ENCODE data around the gene ACLY.

GRCh38 chr17:41966463-41967140 lies 47.9 kb upstream of the ACLY start, which contains the start of gene CNP:
- no peak for TF ChIP-seq CTCF (conservative IDR thresholded peaks at IDR 0.05 in 1 of 2, IDR thresholded peaks at IDR 0.05 in 1 of 2; ENCODE audit: extremely low read depth in 1 of 2, insufficient read depth in 1 of 2, low read depth in 1 of 2, low read length in 2 of 2)
- TF ChIP-seq EZH2 (IDR thresholded peaks at IDR 0.05; ENCODE audit: borderline replicate concordance, low read length), result no peak

Measured in mammary epithelial cell (primary cell).